ENCODE results near the gene SASH1.

- TF ChIP-seq SUZ12 (IDR thresholded peaks at IDR 0.05; ENCODE audit: extremely low read depth, insufficient read depth, insufficient read length): no peak
- TF ChIP-seq YY1 (IDR thresholded peaks at IDR 0.05; ENCODE audit: insufficient read depth, insufficient read length): no peak
These were observed 200.9 kb downstream of the SASH1 start for GRCh38 chr6:148543540-148543939.
